ENCODE data around the gene MAG.
"Not testable (repeated sequence)": the region's sequence is repeated elsewhere in the genome, so short reads cannot be mapped to it uniquely, and the experiment has no call there.

DNA sequence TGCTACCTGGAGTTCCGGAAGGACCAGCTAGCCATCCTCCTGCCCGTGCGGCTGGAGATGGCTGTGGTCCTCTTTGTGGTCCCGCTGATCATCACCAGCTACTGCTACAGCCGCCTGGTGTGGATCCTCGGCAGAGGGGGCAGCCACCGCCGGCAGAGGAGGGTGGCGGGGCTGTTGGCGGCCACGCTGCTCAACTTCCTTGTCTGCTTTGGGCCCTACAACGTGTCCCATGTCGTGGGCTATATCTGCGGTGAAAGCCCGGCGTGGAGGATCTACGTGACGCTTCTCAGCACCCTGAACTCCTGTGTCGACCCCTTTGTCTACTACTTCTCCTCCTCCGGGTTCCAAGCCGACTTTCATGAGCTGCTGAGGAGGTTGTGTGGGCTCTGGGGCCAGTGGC is 67.4 kb downstream of the MAG start:
- TF ChIP-seq CTCF (conservative IDR thresholded peaks at IDR 0.05; ENCODE audit: low read length); EZH2phosphoT487 (IDR thresholded peaks at IDR 0.05; ENCODE audit: borderline replicate concordance): not testable (repeated sequence)
